ENCODE data around the gene IGSF8.

The IGSF8 gene

GRCh38 chr1:160104486-160104885, 6.1 kb upstream of the IGSF8 start:
- no peak for DNase-seq (ENCODE audit: low read depth)

GRCh38 chr1:160103658-160104408, 5.4 kb upstream of the IGSF8 start:
- no peak for DNase-seq (ENCODE audit: low read depth)

GRCh38 chr1:160101717-160102522, 3.5 kb upstream of the IGSF8 start:
- DNase-seq (ENCODE audit: low read depth): no peak

- peak; percentile 57 for DNase-seq (ENCODE audit: low read depth)
These were observed 2.8 kb upstream of the IGSF8 start for GRCh38 chr1:160101037-160101716.

GRCh38 chr1:160099716-160100375, 1.4 kb upstream of the IGSF8 start:
- DNase-seq (ENCODE audit: low read depth): no peak

GRCh38 chr1:160098852-160099561, 588 bp upstream of the IGSF8 start:
- DNase-seq (ENCODE audit: low read depth): peak; percentile 97

- no peak for DNase-seq (ENCODE audit: low read depth)
These were observed 1.1 kb downstream of the IGSF8 start for GRCh38 chr1:160097151-160097910.

- DNase-seq (ENCODE audit: low read depth): no peak
These were observed 1.9 kb downstream of the IGSF8 start for GRCh38 chr1:160096274-160097116.

GRCh38 chr1:160095382-160096105, 2.9 kb downstream of the IGSF8 start:
- DNase-seq (ENCODE audit: low read depth): no peak

GRCh38 chr1:160094806-160095205, 3.6 kb downstream of the IGSF8 start:
- no peak for DNase-seq (ENCODE audit: low read depth)

- no peak for DNase-seq (ENCODE audit: low read depth)
These were observed 4.2 kb downstream of the IGSF8 start for GRCh38 chr1:160094291-160094625.

- DNase-seq (ENCODE audit: low read depth): no peak
These were observed 4.7 kb downstream of the IGSF8 start for GRCh38 chr1:160093624-160094290.

- no peak for DNase-seq (ENCODE audit: low read depth)
These were observed 5.4 kb downstream of the IGSF8 start for GRCh38 chr1:160093069-160093395.

GRCh38 chr1:160092366-160093068, 5.9 kb downstream of the IGSF8 start:
- no peak for DNase-seq (ENCODE audit: low read depth)

- no peak for DNase-seq (ENCODE audit: low read depth)
These were observed 6.7 kb downstream of the IGSF8 start for GRCh38 chr1:160091666-160092223.

GRCh38 chr1:160090760-160091159, 7.7 kb downstream of the IGSF8 start:
- no peak for DNase-seq (ENCODE audit: low read depth)

- no peak for DNase-seq (ENCODE audit: low read depth)
These were observed 8.5 kb downstream of the IGSF8 start for GRCh38 chr1:160089883-160090282.

GRCh38 chr1:160087118-160087662, 11.2 kb downstream of the IGSF8 start:
- DNase-seq (ENCODE audit: low read depth): no peak

Data from stimulated activated CD8-positive, alpha-beta memory T cell treated with anti-CD3 and anti-CD28 coated beads, Interleukin-12 subunit alpha, Interleukin-12 subunit beta, amount 100 ng/mL, for 1 hour (primary cell).